ENCODE data around the gene EPHA1.

EPHA1 gene

DNA sequence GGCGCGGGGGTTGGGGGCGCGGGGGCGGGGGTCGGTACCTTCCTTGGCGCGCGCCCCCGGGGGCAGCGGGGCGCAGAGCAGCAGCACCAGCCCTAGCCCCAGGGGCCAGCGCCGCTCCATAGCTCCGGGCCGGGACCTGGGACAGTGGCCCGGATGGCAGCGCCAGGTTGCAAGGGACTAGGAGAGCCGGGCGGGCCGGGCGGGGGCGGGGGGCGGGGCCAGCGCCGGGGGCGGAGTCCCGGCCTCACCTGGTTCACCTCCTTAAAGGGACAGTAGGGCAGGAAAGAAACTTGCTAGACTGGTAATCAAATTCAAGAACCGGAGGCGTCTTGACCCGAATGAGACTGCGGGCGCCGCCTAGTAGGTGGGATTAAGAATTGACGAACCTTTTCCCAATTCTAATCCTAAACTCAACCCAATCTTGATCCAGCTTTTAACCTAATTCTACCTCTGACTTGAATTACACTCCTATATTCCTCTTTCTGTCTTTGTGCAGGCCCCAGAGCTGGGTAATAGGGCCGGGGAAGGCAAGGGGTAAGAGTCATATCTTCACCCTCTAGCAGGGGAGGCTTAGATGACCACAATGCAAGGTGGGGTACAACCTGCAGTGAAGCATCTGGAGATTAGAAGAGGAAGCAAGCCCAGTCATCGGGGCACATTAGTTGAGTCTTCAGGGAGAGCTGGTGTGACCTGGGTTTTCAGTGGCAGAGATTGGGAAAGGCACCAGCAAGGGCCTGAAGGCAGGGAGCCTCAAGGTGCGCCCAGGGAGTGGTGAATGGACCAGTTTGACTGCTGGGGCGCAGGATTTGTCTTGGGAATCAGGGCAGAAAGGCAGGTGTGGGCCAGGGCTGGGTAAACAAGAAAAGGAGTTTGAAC is at the start of gene EPHA1:
Gene EPHA1, minus strand, starts transcription at position 171 of the 876 bp plus-strand sequence. Its CDS starts 51 bp downstream, at position 120.
- no peak for DNase-seq (ENCODE audit: low spot score)
- in situ Hi-C loops (cut with MboI; ENCODE audit: low sequenced_read_pairs, unreplicated experiment) = loop anchor here (25.0 kb wide), 1 partner anchor 172 kb away; no protein-coding TSS in a partner anchor

DNA sequence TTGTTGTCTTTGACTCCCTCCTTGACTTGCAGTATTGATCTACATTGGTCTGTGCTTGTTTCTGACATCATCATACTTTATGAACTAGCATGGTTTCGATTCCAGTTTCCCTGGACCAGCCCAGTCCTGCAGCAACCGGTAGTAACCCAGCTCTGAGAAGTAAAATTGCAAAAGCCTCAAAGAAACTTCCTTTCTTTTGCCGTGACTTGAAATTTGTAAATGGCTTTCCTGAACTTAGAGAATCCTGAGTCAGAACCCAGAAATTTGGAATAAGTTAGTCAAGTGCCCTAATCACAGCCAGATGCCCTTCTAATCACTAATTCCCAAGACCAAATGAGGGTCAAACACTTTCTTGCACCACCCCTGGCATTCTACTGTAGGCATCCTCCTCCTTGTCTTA is 49.6 kb upstream of the EPHA1 start:
- in situ Hi-C loops (cut with MboI; ENCODE audit: low sequenced_read_pairs, unreplicated experiment) = no loop called here
- TF ChIP-seq, protein P1, sequence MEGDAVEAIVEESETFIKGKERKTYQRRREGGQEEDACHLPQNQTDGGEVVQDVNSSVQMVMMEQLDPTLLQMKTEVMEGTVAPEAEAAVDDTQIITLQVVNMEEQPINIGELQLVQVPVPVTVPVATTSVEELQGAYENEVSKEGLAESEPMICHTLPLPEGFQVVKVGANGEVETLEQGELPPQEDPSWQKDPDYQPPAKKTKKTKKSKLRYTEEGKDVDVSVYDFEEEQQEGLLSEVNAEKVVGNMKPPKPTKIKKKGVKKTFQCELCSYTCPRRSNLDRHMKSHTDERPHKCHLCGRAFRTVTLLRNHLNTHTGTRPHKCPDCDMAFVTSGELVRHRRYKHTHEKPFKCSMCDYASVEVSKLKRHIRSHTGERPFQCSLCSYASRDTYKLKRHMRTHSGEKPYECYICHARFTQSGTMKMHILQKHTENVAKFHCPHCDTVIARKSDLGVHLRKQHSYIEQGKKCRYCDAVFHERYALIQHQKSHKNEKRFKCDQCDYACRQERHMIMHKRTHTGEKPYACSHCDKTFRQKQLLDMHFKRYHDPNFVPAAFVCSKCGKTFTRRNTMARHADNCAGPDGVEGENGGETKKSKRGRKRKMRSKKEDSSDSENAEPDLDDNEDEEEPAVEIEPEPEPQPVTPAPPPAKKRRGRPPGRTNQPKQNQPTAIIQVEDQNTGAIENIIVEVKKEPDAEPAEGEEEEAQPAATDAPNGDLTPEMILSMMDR (IDR thresholded peaks at IDR 0.05; ENCODE audit: borderline replicate concordance, control extremely low read depth, extremely low read depth, insufficient read depth, missing control alignments) = no peak
- DNase-seq (ENCODE audit: low spot score) = no peak

More for the DNA sequence above, at the start of gene EPHA1:
- TF ChIP-seq, protein P1 (IDR thresholded peaks at IDR 0.05; ENCODE audit: borderline replicate concordance, control extremely low read depth, extremely low read depth, insufficient read depth, missing control alignments) = no peak

DNA sequence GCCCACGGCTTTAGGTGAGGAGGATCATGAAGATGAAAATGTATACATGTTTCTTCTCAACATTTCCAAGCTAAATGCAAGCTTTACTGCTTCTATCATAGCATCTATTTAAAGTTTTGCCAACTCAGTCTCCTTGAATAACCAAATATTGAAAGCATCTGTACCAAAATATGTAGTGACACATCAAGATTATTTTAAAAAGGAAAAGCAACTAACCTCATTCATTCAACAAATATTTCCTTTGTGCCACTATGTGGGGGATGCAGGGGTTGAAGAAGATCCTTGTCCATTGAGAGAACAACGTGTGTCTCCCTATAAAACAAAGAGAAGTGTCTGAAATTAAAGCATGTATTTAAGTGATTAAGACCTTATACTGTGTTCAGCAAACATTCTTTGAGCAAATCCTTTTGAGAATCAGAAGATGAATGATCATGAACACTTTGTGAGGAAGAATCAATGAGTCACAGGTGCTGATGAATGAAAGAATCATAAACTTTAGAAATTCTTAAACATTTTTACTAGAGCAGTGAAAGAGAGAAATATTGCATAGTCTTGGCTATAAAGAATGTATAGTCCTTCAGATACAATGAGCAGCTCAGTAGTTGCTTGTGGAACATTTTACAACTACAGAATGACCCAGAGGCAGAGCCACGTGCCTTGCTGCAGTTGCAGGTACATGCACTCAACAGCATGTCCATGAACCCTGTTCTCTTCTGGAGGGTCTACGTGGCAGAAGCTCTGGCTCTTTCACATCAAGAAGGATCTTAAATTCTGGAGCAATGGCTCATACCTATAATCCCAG is 48.5 kb upstream of the EPHA1 start:
- no peak for DNase-seq (ENCODE audit: low spot score)
- in situ Hi-C loops (cut with MboI; ENCODE audit: low sequenced_read_pairs, unreplicated experiment) = no loop called here
- TF ChIP-seq, protein P1 (IDR thresholded peaks at IDR 0.05; ENCODE audit: borderline replicate concordance, control extremely low read depth, extremely low read depth, insufficient read depth, missing control alignments) = no peak

DNA sequence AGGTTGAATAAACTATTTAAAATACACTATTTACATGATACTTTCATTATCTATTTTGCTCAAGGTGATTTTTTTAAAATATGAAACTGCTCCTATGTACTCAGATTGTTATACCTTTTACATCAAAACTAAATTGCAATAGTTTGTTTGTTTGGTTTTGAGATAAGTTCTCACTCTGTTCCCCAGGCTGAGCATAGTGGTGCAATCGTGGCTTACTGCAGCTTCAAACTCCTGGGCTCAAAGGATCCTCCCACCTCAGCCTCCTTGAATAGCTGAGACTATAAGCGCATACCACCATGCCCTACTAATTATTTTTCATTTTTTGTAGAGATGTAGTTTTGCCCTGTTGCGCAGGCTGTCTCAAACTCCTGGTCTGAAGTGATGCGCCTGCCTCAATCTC is 47.3 kb upstream of the EPHA1 start:
- TF ChIP-seq, protein P1 (IDR thresholded peaks at IDR 0.05; ENCODE audit: borderline replicate concordance, control extremely low read depth, extremely low read depth, insufficient read depth, missing control alignments) = no peak
- DNase-seq (ENCODE audit: low spot score) = no peak
- in situ Hi-C loops (cut with MboI; ENCODE audit: low sequenced_read_pairs, unreplicated experiment) = no loop called here

- TF ChIP-seq, protein P1 (IDR thresholded peaks at IDR 0.05; ENCODE audit: borderline replicate concordance, control extremely low read depth, extremely low read depth, insufficient read depth, missing control alignments) = no peak
- in situ Hi-C loops (cut with MboI; ENCODE audit: low sequenced_read_pairs, unreplicated experiment) = no loop called here
Observed at GRCh38 chr7:143455491-143455890, 46.8 kb upstream of the EPHA1 start.

DNA sequence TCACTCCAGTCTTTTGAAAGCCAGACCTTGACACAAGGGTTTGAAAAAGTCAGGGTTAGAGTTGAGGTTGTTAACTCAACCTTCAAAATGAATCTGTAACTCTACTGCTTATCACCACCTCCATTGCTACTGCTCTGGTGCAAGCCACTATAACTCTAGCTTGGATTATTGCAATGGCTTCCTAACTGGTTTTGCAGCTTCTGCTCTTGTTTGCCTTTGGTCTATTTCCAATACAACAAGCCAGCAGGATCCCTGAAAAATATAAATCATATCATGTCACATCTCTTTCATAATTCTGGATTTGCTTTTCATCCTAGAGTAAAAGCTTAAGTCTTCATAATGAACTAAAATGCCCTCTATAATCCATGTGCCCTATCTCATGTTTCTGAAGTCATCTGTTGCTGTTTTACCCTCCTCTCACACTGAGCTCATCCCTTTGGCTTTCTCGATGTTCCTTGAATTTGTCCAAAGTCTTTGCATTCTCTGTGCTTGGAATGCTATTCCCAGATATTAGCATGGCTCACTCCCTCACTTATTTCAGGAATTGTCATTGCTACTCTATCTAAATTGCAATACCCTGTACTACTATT is 45.5 kb upstream of the EPHA1 start:
- no peak for DNase-seq (ENCODE audit: low spot score)
- in situ Hi-C loops (cut with MboI; ENCODE audit: low sequenced_read_pairs, unreplicated experiment) = no loop called here
- TF ChIP-seq, protein P1 (IDR thresholded peaks at IDR 0.05; ENCODE audit: borderline replicate concordance, control extremely low read depth, extremely low read depth, insufficient read depth, missing control alignments) = no peak

More at GRCh38 chr7:143455491-143455890, 46.8 kb upstream of the EPHA1 start:
- DNase-seq (ENCODE audit: low spot score) = no peak

All from GM13976 (cell line).